NCI-H2196 (cell line): ENCODE data around the gene HOXA2.

ENCODE experiments used
- DNase-seq: peaks from one replicate; lab custom pipeline; 2025; ENCODE audit not compliant: unreplicated experiment; lab: John Stamatoyannopoulos, UW

HOXA2 gene

GRCh38 chr7:27141923-27142579 lies 39.6 kb upstream of the HOXA2 start:
- no peak for DNase-seq

GRCh38 chr7:27141137-27141922 lies 38.8 kb upstream of the HOXA2 start:
- DNase-seq = no peak

GRCh38 chr7:27140126-27140857 lies 37.8 kb upstream of the HOXA2 start:
- DNase-seq = no peak

- DNase-seq = no peak
Measured at GRCh38 chr7:27139334-27140125, 37.0 kb upstream of the HOXA2 start.

- no peak for DNase-seq
Measured at GRCh38 chr7:27138985-27139333, 36.5 kb upstream of the HOXA2 start.

GRCh38 chr7:27138472-27138871 lies 36.0 kb upstream of the HOXA2 start:
- DNase-seq = no peak

- DNase-seq = no peak
Measured at GRCh38 chr7:27137640-27138315, 35.3 kb upstream of the HOXA2 start.

- DNase-seq = no peak
Measured at GRCh38 chr7:27134392-27134791, 31.9 kb upstream of the HOXA2 start.

- DNase-seq = no peak
Measured at GRCh38 chr7:27133409-27134231, 31.1 kb upstream of the HOXA2 start.

- no peak for DNase-seq
Measured at GRCh38 chr7:27132978-27133377, 30.5 kb upstream of the HOXA2 start.

GRCh38 chr7:27132214-27132613 lies 29.7 kb upstream of the HOXA2 start:
- DNase-seq = no peak

GRCh38 chr7:27131390-27131819 lies 28.9 kb upstream of the HOXA2 start:
- no peak for DNase-seq

- peak; percentile 70 for DNase-seq
Measured at GRCh38 chr7:27130540-27131389, 28.3 kb upstream of the HOXA2 start, which contains the start of gene HOXA4. TSS of gene HOXA4 (minus strand) at chr7:27130757. CDS start at chr7:27130733, 24 bp downstream.

- no peak for DNase-seq
Measured at GRCh38 chr7:27129729-27130539, 27.5 kb upstream of the HOXA2 start.

GRCh38 chr7:27128776-27129728 lies 26.6 kb upstream of the HOXA2 start:
- no peak for DNase-seq

- DNase-seq = no peak
Measured at GRCh38 chr7:27128034-27128433, 25.6 kb upstream of the HOXA2 start.
